Lung (tissue), 12 donors: ENCODE data around the gene BAIAP2. TPM values are rescaled to one million over a fixed set of nuclear protein-coding genes. Genes with fewer than 3 reads are reported as not detected.
A peak's percentile ranks its signal among the peaks of the same experiment; 100 is the strongest.

Source experiments
- ATAC-seq: fragments of 200-7000 bp; cut with Tn5 transposase; one replicate; pipeline ENCODE4 v1.9.1; 2020; ENCODE audit warnings: moderate number of reproducible peaks; ENCODE audit not compliant: insufficient read depth, low FRiP score
- DNase-seq, 3 donors: peaks; one replicate each; pipeline ENCODE4 v3.0.0-alpha.2; 2013 to 2017
- H3K27ac ChIP-seq, 2 donors: one replicate each; pipeline ENCODE4 v1.5.1; 2013; ENCODE audit warnings: mild to moderate bottlenecking in 2 of 2, moderate library complexity in 2 of 2, control low read depth in 1 of 2, inconsistent platforms in 1 of 2, low read depth in 1 of 2, low read length in 1 of 2
- H3K27me3 ChIP-seq, 3 donors: one replicate each; pipeline ENCODE4 v1.5.1; 2013; ENCODE audit warnings: low read length in 2 of 3; ENCODE audit not compliant: control insufficient read depth in 3 of 3, insufficient read depth in 3 of 3
- H3K36me3 ChIP-seq, 4 donors: one replicate each; pipeline ENCODE4 v1.5.1; 2013; ENCODE audit warnings: low read length in 4 of 4, mild to moderate bottlenecking in 1 of 4, moderate library complexity in 1 of 4; ENCODE audit not compliant: control insufficient read depth in 4 of 4, insufficient read depth in 4 of 4
- H3K4me1 ChIP-seq, 5 donors: one replicate each; pipeline ENCODE4 v1.5.1; 2013; ENCODE audit warnings: low read length in 5 of 5, mild to moderate bottlenecking in 2 of 5, moderate library complexity in 1 of 5; ENCODE audit not compliant: control insufficient read depth in 5 of 5, insufficient read depth in 5 of 5
- H3K4me3 ChIP-seq: one replicate; pipeline ENCODE4 v1.5.1; 2013; ENCODE audit warnings: mild to moderate bottlenecking, control low read depth, moderate library complexity
- H3K9ac ChIP-seq, 2 donors: one replicate each; pipeline ENCODE4 v1.5.1; 2013; ENCODE audit warnings: low read length in 2 of 2, control low read depth in 1 of 2; ENCODE audit not compliant: insufficient read depth in 1 of 2
- H3K9me3 ChIP-seq, 4 donors: one replicate each; pipeline ENCODE4 v1.5.1; 2013; ENCODE audit warnings: low read length in 3 of 4, mild to moderate bottlenecking in 1 of 4, moderate library complexity in 1 of 4; ENCODE audit not compliant: control insufficient read depth in 4 of 4, insufficient read depth in 3 of 4
- WGBS, 2 donors: extraction: QIAGEN DNeasy Blood & Tissue Kit; methylation state at CpG; one replicate each; pipeline ENCODE4 v1.1.7; 2013; 5-methylcytosine and 5-hydroxymethylcytosine counted together
- polyA plus RNA-seq, 2 donors: library from polyadenylated mRNA; stranded (reverse); fragments of 200-250 nt; gene quantifications; one replicate each; pipeline ENCODE4 v1.2.1, GENCODE V29; 2013
- total RNA-seq, 2 donors: library from RNA; depleted of rRNA in 1 of 2; stranded (reverse); fragments of >200 nt in 1 of 2; gene quantifications; one replicate each; pipeline ENCODE4 v1.2.1, GENCODE V29; 2014 to 2021
- TF ChIP-seq, protein P1 (sequence below): IDR thresholded peaks from 2 replicates; pipeline ENCODE4 v1.5.1; 2012; ENCODE audit warnings: mild to moderate bottlenecking; ENCODE audit errors: control extremely low read depth, extremely low read depth
- donor health status: control.
- donor health status: control.
- donor health status: Bipolar disorder and iron deficiency.
- donor health status: healthy.
- donor health status: DM: yes; HTN: yes; CAD: no.

Gene BAIAP2
- total and polyA plus RNA-seq, 4 donors = 59.2 to 141 (median 77.7) TPM

DNA sequence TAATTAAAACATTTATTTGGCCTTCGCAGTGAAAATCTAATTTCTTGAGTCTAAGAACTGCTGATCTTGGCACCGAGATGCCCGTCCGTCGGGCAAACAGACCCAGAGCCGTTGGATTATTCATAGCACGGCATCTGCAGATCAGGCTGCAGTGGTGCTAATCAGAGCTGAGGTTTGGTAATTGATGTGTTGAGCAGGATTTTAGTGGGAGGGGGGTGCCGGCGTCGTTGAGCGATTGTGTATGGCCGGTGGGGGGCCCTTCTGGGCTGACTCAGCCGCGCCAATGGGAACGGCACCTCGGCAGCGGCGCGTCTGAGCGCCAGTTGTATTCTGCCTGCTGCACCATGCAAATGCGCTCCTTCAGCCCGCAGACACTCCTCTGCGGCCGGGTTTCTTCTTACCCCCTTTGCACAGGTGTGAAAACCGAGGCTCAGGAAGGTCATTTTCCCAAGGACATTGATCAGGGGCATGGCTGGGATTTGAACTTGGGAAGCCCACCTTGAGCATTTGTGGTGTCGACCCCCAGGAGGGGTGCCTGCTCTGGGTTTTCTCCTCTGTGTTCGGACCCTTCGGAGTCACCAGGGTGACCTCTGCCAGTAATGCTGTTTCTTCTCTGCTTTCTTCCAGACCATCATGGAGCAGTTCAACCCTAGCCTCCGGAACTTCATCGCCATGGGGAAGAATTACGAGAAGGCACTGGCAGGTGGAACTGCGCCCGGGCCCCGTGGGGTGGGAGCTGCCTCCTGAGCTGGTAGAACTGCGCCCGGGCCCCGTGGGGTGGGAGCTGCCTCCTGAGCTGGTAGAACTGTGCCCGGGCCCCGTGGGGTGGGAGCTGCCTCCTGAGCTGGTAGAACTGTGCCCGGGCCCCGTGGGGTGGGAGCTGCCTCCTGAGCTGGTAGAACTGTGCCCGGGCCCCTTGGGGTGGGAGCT, 18.4 kb downstream of the BAIAP2 start:
- DNase-seq = no peak
- peaks cover 0 to 16% (median 0%) of the 10 kb centered on the region in 4 donors for H3K36me3 ChIP-seq
- H3K4me3 ChIP-seq = no peak overlapping the region
- H3K27ac ChIP-seq = peak overlapping the region in 1 of 2 donors; percentile 94
- no peak for ATAC-seq
- 77 to 87% methylated on average over 38 of the region's 42 CpGs for WGBS, 2 donors
- H3K4me1 ChIP-seq = peaks cover 0 to 55% (median 18%) of the 10 kb centered on the region in 5 donors
- H3K9ac ChIP-seq = no peak overlapping the region
- H3K9me3 ChIP-seq = peaks cover 0 to 1% (median 0%) of the 10 kb centered on the region in 4 donors
- TF ChIP-seq, protein P1, sequence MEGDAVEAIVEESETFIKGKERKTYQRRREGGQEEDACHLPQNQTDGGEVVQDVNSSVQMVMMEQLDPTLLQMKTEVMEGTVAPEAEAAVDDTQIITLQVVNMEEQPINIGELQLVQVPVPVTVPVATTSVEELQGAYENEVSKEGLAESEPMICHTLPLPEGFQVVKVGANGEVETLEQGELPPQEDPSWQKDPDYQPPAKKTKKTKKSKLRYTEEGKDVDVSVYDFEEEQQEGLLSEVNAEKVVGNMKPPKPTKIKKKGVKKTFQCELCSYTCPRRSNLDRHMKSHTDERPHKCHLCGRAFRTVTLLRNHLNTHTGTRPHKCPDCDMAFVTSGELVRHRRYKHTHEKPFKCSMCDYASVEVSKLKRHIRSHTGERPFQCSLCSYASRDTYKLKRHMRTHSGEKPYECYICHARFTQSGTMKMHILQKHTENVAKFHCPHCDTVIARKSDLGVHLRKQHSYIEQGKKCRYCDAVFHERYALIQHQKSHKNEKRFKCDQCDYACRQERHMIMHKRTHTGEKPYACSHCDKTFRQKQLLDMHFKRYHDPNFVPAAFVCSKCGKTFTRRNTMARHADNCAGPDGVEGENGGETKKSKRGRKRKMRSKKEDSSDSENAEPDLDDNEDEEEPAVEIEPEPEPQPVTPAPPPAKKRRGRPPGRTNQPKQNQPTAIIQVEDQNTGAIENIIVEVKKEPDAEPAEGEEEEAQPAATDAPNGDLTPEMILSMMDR = no peak
- H3K27me3 ChIP-seq = no peaks in the 10 kb centered on the region

DNA sequence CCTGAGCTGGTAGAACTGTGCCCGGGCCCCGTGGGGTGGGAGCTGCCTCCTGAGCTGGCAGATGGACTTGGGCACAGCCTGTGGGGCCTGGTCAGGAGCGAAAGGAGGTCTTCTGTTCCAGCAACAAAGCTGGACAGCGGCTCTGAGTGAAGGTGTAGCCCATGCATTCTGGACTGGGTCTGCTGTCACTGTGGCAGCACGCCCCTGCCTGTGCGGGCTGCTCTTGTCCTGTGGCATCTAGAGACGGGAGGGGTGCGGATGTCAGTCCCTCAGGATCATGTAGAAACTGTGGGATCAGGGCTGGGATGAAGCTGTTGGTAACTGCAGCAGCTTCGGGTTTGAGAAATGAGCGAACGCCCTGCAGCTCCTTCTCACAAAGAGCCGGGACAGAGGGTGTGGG, 19.4 kb downstream of the BAIAP2 start:
- Histone ChIP-seq H3K27me3 (no peaks in the 10 kb centered on the region), H3K36me3 (peaks cover 0 to 25% (median 0%) of the 10 kb centered on the region in 4 donors), H3K27ac (peak overlapping the region in 1 of 2 donors; percentile 35), H3K9ac (no peak overlapping the region), H3K4me3 (no peak overlapping the region), H3K4me1 (peaks cover 0 to 52% (median 18%) of the 10 kb centered on the region in 5 donors), H3K9me3 (peaks cover 0 to 1% (median 0%) of the 10 kb centered on the region in 4 donors)
- ATAC-seq (no peak), DNase-seq (no peak)
- TF ChIP-seq, protein P1 = no peak
- WGBS, 2 donors = 91 to 94% methylated on average over 11 to 12 of the region's 12 CpGs

DNA sequence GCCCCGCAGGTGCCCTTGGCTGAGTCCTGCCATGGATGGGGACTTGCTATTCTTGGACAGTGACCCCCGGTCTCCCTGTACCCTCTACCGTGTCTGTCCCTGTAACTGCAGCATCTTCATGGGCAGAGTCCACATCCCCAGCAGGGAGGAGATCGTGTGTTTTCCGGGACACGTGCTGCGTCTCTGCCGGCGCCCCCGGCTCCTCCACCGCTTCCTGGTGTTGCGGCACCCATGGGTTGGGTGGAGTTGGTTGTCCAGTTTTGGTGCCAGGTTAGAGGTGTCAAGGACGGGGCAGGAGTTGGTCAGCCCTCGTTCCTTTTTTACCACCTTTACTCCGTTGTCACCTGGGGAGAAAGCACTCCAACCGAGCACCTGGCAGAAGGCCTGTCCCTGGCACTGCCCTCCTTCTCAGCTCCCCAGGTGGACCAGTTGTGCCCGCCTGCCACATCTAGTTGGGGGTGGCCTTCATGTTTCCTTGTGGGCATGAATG, 20.0 kb downstream of the BAIAP2 start:
- WGBS, 2 donors = 75 to 88% methylated on average over 17 of the region's 17 CpGs
- no peak for DNase-seq

More for the DNA sequence above, 20.0 kb downstream of the BAIAP2 start:
- Histone ChIP-seq H3K4me3 (no peak overlapping the region), H3K27me3 (no peaks in the 10 kb centered on the region), H3K4me1 (peaks cover 0 to 46% (median 16%) of the 10 kb centered on the region in 5 donors), H3K36me3 (peaks cover 0 to 27% (median 0%) of the 10 kb centered on the region in 4 donors), H3K9ac (no peak overlapping the region), H3K9me3 (peaks cover 0 to 1% (median 0%) of the 10 kb centered on the region in 4 donors), H3K27ac (peak overlapping the region in 1 of 2 donors; percentile 40)
- ATAC-seq = no peak
- TF ChIP-seq, protein P1 = no peak
